Ovary (tissue), 9 donors: ENCODE results near the gene ZNF527. TPM values are rescaled to one million over a fixed set of nuclear protein-coding genes. Genes with fewer than 3 reads are reported as not detected.
"Not testable (repeated sequence)": the region's sequence is repeated elsewhere in the genome, so short reads cannot be mapped to it uniquely, and the experiment has no call there.

Experiments used
- DNase-seq, 5 donors: peaks; one replicate each; pipeline ENCODE4 v3.0.0-alpha.2; 2019 to 2020
- H3K27ac ChIP-seq, 2 donors: fragments of 200-600 bp; one replicate each; pipeline versions ENCODE4 v1.5.1 to v1.8.0; 2019 to 2022
- H3K27me3 ChIP-seq: fragments of 200-600 bp; one replicate; pipeline ENCODE4 v1.8.0; 2022
- H3K36me3 ChIP-seq: fragments of 200-600 bp; sonication (generic); one replicate; pipeline ENCODE4 v1.5.1; 2019
- H3K4me1 ChIP-seq: one replicate; pipeline ENCODE4 v1.8.1; 2013; ENCODE audit warnings: mild to moderate bottlenecking, moderate library complexity; ENCODE audit not compliant: insufficient read depth
- H3K4me3 ChIP-seq: fragments of 200-600 bp; sonication (generic); one replicate; pipeline ENCODE4 v1.5.1; 2017
- H3K9me3 ChIP-seq, 2 donors: fragments of 200-600 bp in 1 of 2; sonication (generic) in 1 of 2; one replicate each; pipeline versions ENCODE4 v1.5.1 to v1.8.1; 2013 to 2019; ENCODE audit warnings: mild to moderate bottlenecking in 1 of 2, moderate library complexity in 1 of 2
- EP300 ChIP-seq: sonication (generic); formaldehyde crosslinking; IDR thresholded peaks from one replicate; pipeline ENCODE4 v1.6.1; 2017; ENCODE audit warnings: antibody characterized with exemption
- POLR2A ChIP-seq: fragments of 450-650 bp; IDR thresholded peaks from one replicate; pipeline ENCODE4 v1.6.1; 2017; ENCODE audit warnings: antibody characterized with exemption, mild to moderate bottlenecking, moderate library complexity
- WGBS, 3 donors: extraction: QIAGEN DNeasy Blood & Tissue Kit in 1 of 3; methylation state at CpG; one replicate each; pipeline versions ENCODE4 v1.1.5 to v1.1.7; 2013 to 2017; 5-methylcytosine and 5-hydroxymethylcytosine counted together
- intact Hi-C, 4 donors: fragments of 100-400 bp; cut with DNase I; formaldehyde crosslinking; loops; one replicate each; pipeline versions ENCODE4 v1.11.0 to v1.15.1; 2022 to 2023
- polyA plus RNA-seq, 2 donors: library from polyadenylated mRNA; stranded (reverse); fragments of 200-250 nt in 1 of 2; fragments of 350-450 nt in 1 of 2; fragmentation: Illumina TruSeq in 1 of 2; extraction: RNeasy Lipid Tissue Mini Kit (QIAGEN cat#74804) in 1 of 2; gene quantifications; one replicate each; pipeline ENCODE4 v1.2.3, GENCODE V29; 2013 to 2014
- total RNA-seq, 7 donors: library from RNA; depleted of rRNA in 2 of 7; stranded (reverse); fragments of >200 nt in 2 of 7; fragmentation: NEBNext Ultra II Directional in 3 of 7; extraction: Animal tissue kit (Norgen Biotek cat#: 25700) in 3 of 7; gene quantifications; one replicate each; pipeline versions ENCODE4 v1.1.0 to v1.2.4, GENCODE V29; 2016 to 2023
- TF ChIP-seq, protein P1 (sequence below), 3 donors: fragments of 450-650 bp in 2 of 3; fragments of 200-600 bp in 1 of 3; IDR thresholded peaks; one replicate each; pipeline versions ENCODE4 v1.5.1 to v1.8.0; 2016 to 2022; ENCODE audit warnings: antibody characterized with exemption in 3 of 3, mild to moderate bottlenecking in 1 of 3
- donor health status: DM: no; HTN: no; CAD: no; lungs with moderate emphysema.
- donor health status: DM: no; HTN: no; CAD: no.
- donor health status: Bipolar disorder and iron deficiency.
- donor health status: DM: yes; HTN: yes; CAD: no.
- donor health status: DM: no; HTN: no; CAD: no.
- donor health status: DM: yes; HTN: yes; CAD: no.

The ZNF527 gene
- total and polyA plus RNA-seq, 9 donors = 4.8 to 11.5 (median 7.0) TPM

DNA sequence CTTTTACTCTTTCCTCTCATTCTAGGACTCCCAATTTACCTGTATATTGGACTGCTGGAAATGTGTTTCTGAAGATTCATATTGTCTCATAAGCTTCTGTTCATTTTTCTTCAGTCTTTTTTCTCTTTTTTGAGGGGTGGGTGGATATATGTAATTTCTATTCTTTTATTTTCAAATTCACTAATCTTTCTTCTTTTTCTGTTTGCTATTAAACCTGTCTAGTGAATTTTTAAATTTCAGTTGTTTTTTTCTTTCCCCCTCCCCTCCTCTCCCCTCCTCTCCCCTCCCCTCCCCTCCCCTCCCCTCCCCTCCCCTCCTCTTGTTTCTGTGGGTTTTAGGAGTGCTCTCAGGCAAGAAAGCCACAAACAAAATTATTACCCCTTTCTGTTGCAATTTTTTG lies 16.9 kb upstream of the ZNF527 start:
- Histone ChIP-seq H3K4me1 (no peaks in the 10 kb centered on the region), H3K9me3 (no peaks in the 10 kb centered on the region), H3K27me3 (no peaks in the 10 kb centered on the region), H3K27ac (no peak overlapping the region), H3K4me3 (no peak overlapping the region), H3K36me3 (no peaks in the 10 kb centered on the region)
- no peak for DNase-seq
- intact Hi-C loops = no loop called here
- TF ChIP-seq POLR2A (no peak), EP300 (no peak)
- TF ChIP-seq, protein P1, sequence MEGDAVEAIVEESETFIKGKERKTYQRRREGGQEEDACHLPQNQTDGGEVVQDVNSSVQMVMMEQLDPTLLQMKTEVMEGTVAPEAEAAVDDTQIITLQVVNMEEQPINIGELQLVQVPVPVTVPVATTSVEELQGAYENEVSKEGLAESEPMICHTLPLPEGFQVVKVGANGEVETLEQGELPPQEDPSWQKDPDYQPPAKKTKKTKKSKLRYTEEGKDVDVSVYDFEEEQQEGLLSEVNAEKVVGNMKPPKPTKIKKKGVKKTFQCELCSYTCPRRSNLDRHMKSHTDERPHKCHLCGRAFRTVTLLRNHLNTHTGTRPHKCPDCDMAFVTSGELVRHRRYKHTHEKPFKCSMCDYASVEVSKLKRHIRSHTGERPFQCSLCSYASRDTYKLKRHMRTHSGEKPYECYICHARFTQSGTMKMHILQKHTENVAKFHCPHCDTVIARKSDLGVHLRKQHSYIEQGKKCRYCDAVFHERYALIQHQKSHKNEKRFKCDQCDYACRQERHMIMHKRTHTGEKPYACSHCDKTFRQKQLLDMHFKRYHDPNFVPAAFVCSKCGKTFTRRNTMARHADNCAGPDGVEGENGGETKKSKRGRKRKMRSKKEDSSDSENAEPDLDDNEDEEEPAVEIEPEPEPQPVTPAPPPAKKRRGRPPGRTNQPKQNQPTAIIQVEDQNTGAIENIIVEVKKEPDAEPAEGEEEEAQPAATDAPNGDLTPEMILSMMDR (IDR thresholded peaks at IDR 0.05) = no peak

DNA sequence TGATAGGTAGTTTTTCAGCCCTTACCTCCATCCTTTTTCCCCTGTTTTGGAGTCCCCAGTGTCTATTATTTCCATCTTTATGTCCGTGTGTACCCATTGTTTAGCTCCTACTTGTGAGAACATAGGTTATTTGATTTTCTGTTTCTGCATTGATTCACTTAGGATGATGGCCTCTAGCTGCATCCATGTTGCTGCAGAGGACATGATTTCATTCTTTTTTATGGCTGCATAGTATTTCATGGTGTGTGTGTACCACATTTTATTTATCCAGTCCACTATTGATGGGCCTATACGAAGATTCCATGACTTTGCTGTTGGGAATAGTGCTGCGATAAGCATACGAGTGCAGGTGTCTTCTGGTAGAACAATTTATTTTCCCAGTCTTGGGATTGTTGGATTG lies 15.0 kb upstream of the ZNF527 start:
- DNase-seq = no peak
- Histone ChIP-seq H3K36me3 (no peaks in the 10 kb centered on the region), H3K27ac (no peak overlapping the region), H3K27me3 (no peaks in the 10 kb centered on the region), H3K4me1 (no peaks in the 10 kb centered on the region), H3K9me3 (no peaks in the 10 kb centered on the region), H3K4me3 (no peak overlapping the region)
- 97 to 98% (median 97%) methylated on average over 4 of the region's 4 CpGs for WGBS, 3 donors
- TF ChIP-seq POLR2A = no peak
- TF ChIP-seq EP300 = no peak
- TF ChIP-seq, protein P1 (IDR thresholded peaks at IDR 0.05) = no peak
- intact Hi-C loops = no loop called here

GRCh38 chr19:37361994-37362393 lies 8.9 kb upstream of the ZNF527 start:
- intact Hi-C loops = no loop called here
- 79 to 84% (median 80%) methylated on average over 1 of the region's 1 CpG for WGBS, 3 donors
- H3K27me3 ChIP-seq = no peaks in the 10 kb centered on the region
- DNase-seq = no peak
- no peaks in the 10 kb centered on the region for H3K36me3 ChIP-seq
- H3K4me3 ChIP-seq = no peak overlapping the region
- H3K27ac ChIP-seq = no peak overlapping the region
- TF ChIP-seq POLR2A (no peak), EP300 (no peak)
- TF ChIP-seq, protein P1 (IDR thresholded peaks at IDR 0.05) = no peak
- H3K4me1 ChIP-seq = no peaks in the 10 kb centered on the region
- peaks cover 0 to 3% of the 10 kb centered on the region in 2 donors for H3K9me3 ChIP-seq

DNA sequence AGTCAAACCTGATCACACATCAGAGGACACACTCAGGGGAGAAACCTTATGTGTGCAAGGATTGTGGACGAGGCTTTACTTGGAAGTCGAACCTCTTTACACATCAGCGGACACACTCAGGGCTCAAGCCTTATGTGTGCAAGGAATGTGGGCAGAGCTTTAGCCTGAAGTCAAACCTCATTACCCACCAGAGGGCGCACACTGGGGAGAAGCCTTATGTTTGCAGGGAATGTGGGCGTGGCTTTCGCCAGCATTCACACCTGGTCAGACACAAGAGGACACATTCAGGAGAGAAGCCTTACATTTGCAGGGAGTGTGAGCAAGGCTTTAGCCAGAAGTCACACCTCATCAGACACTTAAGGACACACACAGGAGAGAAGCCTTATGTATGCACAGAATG lies 8.2 kb upstream of the ZNF527 start:
- Histone ChIP-seq H3K4me3 (no peak overlapping the region), H3K27ac (no peak overlapping the region), H3K9me3 (peaks cover 0 to 3% of the 10 kb centered on the region in 2 donors), H3K36me3 (no peaks in the 10 kb centered on the region), H3K4me1 (no peaks in the 10 kb centered on the region), H3K27me3 (no peaks in the 10 kb centered on the region)
- intact Hi-C loops = no loop called here
- TF ChIP-seq, protein P1 (IDR thresholded peaks at IDR 0.05) = no peak
- TF ChIP-seq EP300 = no peak
- TF ChIP-seq POLR2A = no peak
- 89 to 94% (median 91%) methylated on average over 6 of the region's 6 CpGs for WGBS, 3 donors
- no peak for DNase-seq

DNA sequence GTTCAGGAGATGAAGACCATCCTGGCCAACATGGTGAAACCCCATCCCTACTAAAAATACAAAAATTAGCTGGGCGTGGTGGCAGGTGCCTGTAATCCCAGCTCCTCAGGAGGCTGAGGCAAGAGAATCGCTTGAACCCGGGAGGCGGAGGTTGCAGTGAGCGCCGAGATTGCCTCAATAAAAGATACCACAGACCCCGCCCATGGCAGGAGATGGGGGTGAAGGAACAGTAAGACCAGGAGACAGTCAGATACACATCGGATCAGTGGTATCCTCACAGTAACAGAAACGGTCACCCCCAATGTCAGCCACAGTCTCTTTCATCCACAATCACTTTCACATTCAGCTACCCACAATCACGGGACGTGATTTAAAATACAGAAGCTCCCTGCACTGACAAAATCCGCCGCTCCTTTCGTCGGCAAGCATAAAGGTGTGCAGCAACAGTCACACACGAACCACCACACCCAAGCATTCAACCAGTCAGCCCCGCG lies 466 bp upstream of the ZNF527 start:
- DNase-seq, H3K36me3 ChIP-seq, H3K4me1 ChIP-seq, H3K27me3 ChIP-seq, intact Hi-C loops: not testable (repeated sequence)
- Histone ChIP-seq H3K4me3 (peak overlapping the region; percentile 80), H3K27ac (peak overlapping the region in 1 of 2 donors; percentile 71), H3K9me3 (peaks cover 0 to 12% of the 10 kb centered on the region in 2 donors)
- WGBS, 3 donors = 6 to 9% (median 7%) methylated on average over 18 of the region's 18 CpGs
